Measurements from ENCODE around the gene ITPRIPL2. TPM values are rescaled to one million over a fixed set of nuclear protein-coding genes. Genes with fewer than 3 reads are reported as not detected.
A peak's percentile ranks its signal among the peaks of the same experiment; 100 is the strongest.

The ITPRIPL2 gene
- total RNA-seq, 2 experiments from 2014 or later = not detected

DNA sequence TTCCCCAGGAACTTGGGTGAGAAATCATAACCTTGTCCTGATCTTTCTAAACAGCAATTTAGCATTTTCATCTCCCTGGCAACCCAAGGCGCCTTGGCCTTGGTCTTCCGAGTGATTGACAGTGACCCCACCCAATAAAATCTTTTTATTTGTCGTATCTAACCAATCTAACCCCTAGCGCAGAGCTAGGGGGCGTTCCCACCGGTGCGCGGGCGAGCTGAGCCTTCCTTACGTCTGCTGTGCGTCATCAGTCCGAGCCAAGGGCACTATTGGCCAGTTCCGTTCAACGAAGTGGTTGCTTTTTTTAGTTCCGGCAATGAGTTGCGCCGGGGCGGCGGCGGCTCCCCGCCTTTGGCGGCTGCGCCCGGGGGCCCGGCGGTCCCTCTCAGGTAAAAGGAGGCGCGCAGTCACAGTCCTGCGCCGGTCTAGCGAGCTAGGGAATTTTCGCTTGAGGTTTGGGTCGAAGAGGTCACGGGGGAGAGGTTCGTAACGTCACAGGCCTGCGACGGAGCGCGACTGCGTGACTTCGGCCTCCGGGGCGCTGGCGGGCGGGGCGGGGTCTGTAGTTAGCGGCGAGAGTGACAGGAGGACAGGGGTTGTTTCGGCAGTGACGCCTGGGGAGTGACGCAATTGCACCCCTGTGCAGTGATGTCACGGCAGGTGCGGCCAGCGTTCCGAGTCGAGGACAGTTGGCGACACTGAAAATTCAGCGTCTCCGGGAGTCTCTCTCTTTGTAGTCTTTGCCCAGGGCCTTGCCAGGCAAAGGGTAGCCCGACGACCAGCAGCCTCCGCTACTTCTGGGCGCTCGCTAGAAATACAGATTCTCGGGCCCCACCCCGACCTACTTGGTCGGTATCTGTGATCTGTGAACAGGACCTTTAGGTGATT, 46.2 kb upstream of the ITPRIPL2 start, which contains the start of gene COQ7:
TSS of gene COQ7 (plus strand) at position 266 of the 888 bp plus-strand sequence. CDS start at position 317, 51 bp downstream.
- peaks cover 8% of the 10 kb centered on the region; the same call in 1 of the 2 replicates for H3K36me3 ChIP-seq (ENCODE audit: insufficient read depth, low read length)
- no peak for TF ChIP-seq EZH2phosphoT487 (IDR thresholded peaks at IDR 0.05; ENCODE audit: borderline replicate concordance, low read depth, low read length)
- no peak for TF ChIP-seq CTCF (conservative IDR thresholded peaks at IDR 0.05; ENCODE audit: low read length)
- peak; percentile 100 for DNase-seq (ENCODE audit: low spot score)
- no peaks in the 10 kb centered on the region for H3K9me2 ChIP-seq (ENCODE audit: insufficient read depth, low read length)
- H3K9me3 ChIP-seq (ENCODE audit: low read length) = no peaks in the 10 kb centered on the region
- H3K4me3 ChIP-seq (ENCODE audit: low read depth, low read length, poor library complexity, severe bottlenecking) = peak within 1 kb of the TSS; percentile 83
- peaks cover 8% of the 10 kb centered on the region for H3K4me1 ChIP-seq (ENCODE audit: insufficient read depth, low read length, poor library complexity, severe bottlenecking)
- peak within 1 kb of the TSS; percentile 95 for H2AFZ ChIP-seq (ENCODE audit: low read length)
- H4K20me1 ChIP-seq (ENCODE audit: insufficient read depth, low read length) = no peaks in the 10 kb centered on the region
- TSS peak; percentile 86 for BruUV-seq (replicated peaks)
- H3K4me2 ChIP-seq (ENCODE audit: low read length) = peak within 1 kb of the TSS; percentile 75
- H3K79me2 ChIP-seq (ENCODE audit: insufficient read depth, low read depth, low read length) = peaks cover 10% of the 10 kb centered on the region; the same call in 1 of the 2 replicates
- intact Hi-C loops (cut with micrococcal nuclease; ENCODE audit: unreplicated experiment) = loop anchor here (1.0 to 5.0 kb wide), 4 partner anchors 143 to 455 kb away; partner anchors contain the start of genes ARL6IP1, CCP110 and GDE1
- CTCF ChIA-PET (ENCODE audit: unreplicated experiment) = interaction anchor here (0.5 to 0.6 kb wide), 2 partner anchors 17 to 374 kb away, joined by 3 read pairs; no protein-coding TSS in a partner anchor
- POLR2A ChIA-PET = interaction anchor here (0.7 to 1.0 kb wide), 3 partner anchors 45 to 335 kb away, joined by 3 read pairs; no protein-coding TSS in a partner anchor
- H3K27ac ChIP-seq (ENCODE audit: low read depth, low read length, poor library complexity, severe bottlenecking) = peak within 1 kb of the TSS; percentile 87

DNA sequence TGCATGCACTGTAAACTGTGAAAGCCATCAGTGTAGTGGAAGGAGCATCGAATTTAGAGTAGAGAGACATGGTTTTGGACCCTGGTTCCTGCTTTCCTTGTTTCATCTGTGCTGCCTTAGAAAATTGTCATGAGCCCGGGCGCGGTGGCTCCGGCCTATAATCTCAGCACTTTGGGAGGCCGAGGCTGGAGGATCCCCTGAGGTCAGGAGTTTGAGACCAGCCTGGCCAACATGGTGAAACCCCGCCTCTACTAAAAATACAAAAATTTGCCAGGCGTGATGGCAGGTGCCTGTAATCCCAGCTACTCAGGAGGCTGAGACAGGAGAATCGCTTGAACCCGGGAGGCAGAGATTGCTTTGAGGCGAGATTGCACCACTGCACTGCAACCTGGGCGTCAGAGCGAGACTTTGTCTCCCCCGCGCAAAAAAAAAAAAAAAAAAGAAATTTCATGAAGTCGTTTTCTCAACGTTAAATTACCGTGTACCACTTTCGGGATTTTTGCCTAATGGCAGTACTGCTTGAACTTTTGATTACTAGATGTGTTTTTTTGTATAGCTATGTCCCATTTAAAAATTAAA, 45.4 kb upstream of the ITPRIPL2 start:
- Histone ChIP-seq H2AFZ (ENCODE audit: low read length) (peak overlapping the region; percentile 95), H3K4me2 (ENCODE audit: low read length) (peak overlapping the region; percentile 75), H3K4me3 (ENCODE audit: low read depth, low read length, poor library complexity, severe bottlenecking) (peak overlapping the region; percentile 83), H4K20me1 (ENCODE audit: insufficient read depth, low read length) (no peaks in the 10 kb centered on the region), H3K36me3 (ENCODE audit: insufficient read depth, low read length) (peaks cover 12% of the 10 kb centered on the region; the same call in 1 of the 2 replicates), H3K4me1 (ENCODE audit: insufficient read depth, low read length, poor library complexity, severe bottlenecking) (peaks cover 8% of the 10 kb centered on the region), H3K9me2 (ENCODE audit: insufficient read depth, low read length) (no peaks in the 10 kb centered on the region), H3K9me3 (ENCODE audit: low read length) (no peaks in the 10 kb centered on the region), H3K79me2 (ENCODE audit: insufficient read depth, low read depth, low read length) (peaks cover 10% of the 10 kb centered on the region; the same call in 1 of the 2 replicates), H3K27ac (ENCODE audit: low read depth, low read length, poor library complexity, severe bottlenecking) (peak overlapping the region; percentile 87)
- no TSS peak for BruUV-seq (replicated peaks)
- intact Hi-C loops (cut with micrococcal nuclease; ENCODE audit: unreplicated experiment) = loop anchor here (5.0 kb wide), 2 partner anchors 281 to 454 kb away; partner anchors contain the start of genes CCP110 and GDE1
- ChIA-PET POLR2A (interaction anchor here (0.6 to 1.0 kb wide), 5 partner anchors 10 to 1782 kb away, joined by 3 to 5 read pairs (median 4); no protein-coding TSS in a partner anchor), CTCF (ENCODE audit: unreplicated experiment) (no interaction called here)
- TF ChIP-seq EZH2phosphoT487 (IDR thresholded peaks at IDR 0.05; ENCODE audit: borderline replicate concordance, low read depth, low read length) = no peak
- TF ChIP-seq CTCF (conservative IDR thresholded peaks at IDR 0.05; ENCODE audit: low read length) = no peak
- DNase-seq (ENCODE audit: low spot score) = peak; percentile 21

Data from OCI-LY7 (cell line).